NCI-H1048 (cell line): Measurements from ENCODE around the gene BASP1.

ENCODE experiments used
- DNase-seq: peaks from one replicate; lab custom pipeline; 2025; lab: John Stamatoyannopoulos, UW

Gene BASP1

GRCh38 chr5:17217493-17218352 is at the start of gene BASP1:
Gene BASP1, plus strand, starts transcription at chr5:17217631. Its CDS starts 57,586 bp downstream, at chr5:17275217.
- peak; percentile 9 for DNase-seq

GRCh38 chr5:17169507-17169906 is 47.9 kb upstream of the BASP1 start:
- DNase-seq, result no peak

- no peak for DNase-seq
Observed at GRCh38 chr5:17172791-17173190, 44.6 kb upstream of the BASP1 start.

GRCh38 chr5:17174965-17175364 is 42.5 kb upstream of the BASP1 start:
- no peak for DNase-seq

GRCh38 chr5:17177501-17178372 is 39.7 kb upstream of the BASP1 start:
- no peak for DNase-seq

GRCh38 chr5:17178373-17178675 is 39.1 kb upstream of the BASP1 start:
- no peak for DNase-seq

GRCh38 chr5:17180330-17180843 is 37.0 kb upstream of the BASP1 start:
- DNase-seq, result no peak

GRCh38 chr5:17180864-17181723 is 36.3 kb upstream of the BASP1 start:
- DNase-seq, result no peak

- DNase-seq, result no peak
Observed at GRCh38 chr5:17182494-17182893, 34.9 kb upstream of the BASP1 start.

- DNase-seq, result no peak
Observed at GRCh38 chr5:17182981-17183380, 34.5 kb upstream of the BASP1 start.

GRCh38 chr5:17183831-17184230 is 33.6 kb upstream of the BASP1 start:
- no peak for DNase-seq

GRCh38 chr5:17184588-17184987 is 32.8 kb upstream of the BASP1 start:
- DNase-seq, result no peak

GRCh38 chr5:17185349-17185748 is 32.1 kb upstream of the BASP1 start:
- no peak for DNase-seq

GRCh38 chr5:17185773-17186172 is 31.7 kb upstream of the BASP1 start:
- no peak for DNase-seq

- no peak for DNase-seq
Observed at GRCh38 chr5:17186256-17186655, 31.2 kb upstream of the BASP1 start.

- no peak for DNase-seq
Observed at GRCh38 chr5:17187011-17187785, 30.2 kb upstream of the BASP1 start.

GRCh38 chr5:17187786-17188170 is 29.7 kb upstream of the BASP1 start:
- no peak for DNase-seq

GRCh38 chr5:17189381-17190036 is 27.9 kb upstream of the BASP1 start:
- peak; percentile 36 for DNase-seq

GRCh38 chr5:17190242-17190778 is 27.1 kb upstream of the BASP1 start:
- DNase-seq, result no peak

- DNase-seq, result no peak
Observed at GRCh38 chr5:17190799-17191391, 26.5 kb upstream of the BASP1 start.
